Prostate gland (tissue), 2 donors: Measurements from ENCODE around the gene POLE. TPM values are rescaled to one million over a fixed set of nuclear protein-coding genes. Genes with fewer than 3 reads are reported as not detected.

Experiments used
- DNase-seq: peaks from one replicate; pipeline ENCODE4 v3.0.0-alpha.2; 2019; ENCODE audit warnings: low spot score
- H3K27ac ChIP-seq, 2 donors: fragments of 200-600 bp; sonication (generic); 2 replicates each; pipeline ENCODE4 v1.5.1; 2017 to 2019
- H3K27me3 ChIP-seq: fragments of 200-600 bp; sonication (generic); replicated peaks from 2 replicates; pipeline ENCODE4 v1.5.1; 2019; ENCODE audit not compliant: insufficient read depth
- H3K36me3 ChIP-seq, 2 donors: fragments of 200-600 bp; sonication (generic); 1 replicate in 1 of 2; 2 replicates in 1 of 2; pipeline versions ENCODE4 v1.5.1 to v1.8.1; 2017 to 2019
- H3K4me1 ChIP-seq: fragments of 200-600 bp; sonication (generic); replicated peaks from 2 replicates; pipeline ENCODE4 v1.5.1; 2019
- H3K4me3 ChIP-seq, 2 donors: fragments of 200-600 bp; sonication (generic); 2 replicates each; pipeline ENCODE4 v1.5.1; 2017 to 2019
- H3K9me3 ChIP-seq: fragments of 200-600 bp; sonication (generic); 2 replicates; pipeline ENCODE4 v1.5.1; 2017
- CTCF ChIP-seq, 4 experiments: fragments of 200-600 bp in 2 of 4; fragments of 450-650 bp in 2 of 4; sonication (generic) in 2 of 4; IDR thresholded peaks; 1 replicate in 3 of 4; 2 replicates in 1 of 4; pipeline ENCODE4 v1.5.1; 2016 to 2019; ENCODE audit warnings: antibody characterized with exemption in 4 of 4, mild to moderate bottlenecking in 2 of 4, moderate library complexity in 2 of 4
- POLR2A ChIP-seq: fragments of 450-650 bp; IDR thresholded peaks from one replicate; pipeline ENCODE4 v1.6.1; 2016; ENCODE audit warnings: antibody characterized with exemption, mild to moderate bottlenecking
- POLR2AphosphoS5 ChIP-seq: sonication (generic); formaldehyde crosslinking; IDR thresholded peaks from one replicate; pipeline ENCODE4 v1.6.1; 2017; ENCODE audit warnings: antibody characterized with exemption
- WGBS: methylation state at CpG from one replicate; pipeline ENCODE4 v1.1.5; 2018; 5-methylcytosine and 5-hydroxymethylcytosine counted together
- intact Hi-C: fragments of 100-400 bp; cut with DNase I; formaldehyde crosslinking; loops from one replicate; pipeline ENCODE4 v1.14.2; 2022
- total RNA-seq, 2 donors: library from RNA; depleted of rRNA; stranded (reverse); fragments of >200 nt; gene quantifications; one replicate each; pipeline ENCODE4 v1.1.0, GENCODE V29; 2016

Gene POLE
- total RNA-seq, 2 donors from 2014 or later, result 41.8 to 65.4 TPM

- no peaks in the 10 kb centered on the region for H3K4me1 ChIP-seq
- WGBS, result 5% methylated on average over 42 of the region's 51 CpGs
- H3K27ac ChIP-seq, result no peak overlapping the region
- no peaks in the 10 kb centered on the region for H3K27me3 ChIP-seq
- TF ChIP-seq POLR2AphosphoS5, result no peak
- no peak for TF ChIP-seq CTCF (IDR thresholded peaks at IDR 0.05)
- intact Hi-C loops, result loop anchor here (10.0 kb wide), 1 partner anchor 463 kb away; no protein-coding TSS in a partner anchor
- no peaks in the 10 kb centered on the region for H3K9me3 ChIP-seq
- H3K4me3 ChIP-seq, result peak overlapping the region in 1 of 2 donors; percentile 27
- no peaks in the 10 kb centered on the region for H3K36me3 ChIP-seq
- DNase-seq, result no peak
Measured at GRCh38 chr12:132617822-132618682, 69.1 kb downstream of the POLE start.

- intact Hi-C loops, result loop anchor here (10.0 kb wide), 1 partner anchor 462 kb away; no protein-coding TSS in a partner anchor
- no peak for TF ChIP-seq CTCF (IDR thresholded peaks at IDR 0.05)
- no peak for TF ChIP-seq POLR2A
- no peak for TF ChIP-seq POLR2AphosphoS5
- H3K9me3 ChIP-seq, result no peaks in the 10 kb centered on the region
- no peak overlapping the region for H3K4me3 ChIP-seq
- no peaks in the 10 kb centered on the region for H3K36me3 ChIP-seq
- no peak for DNase-seq
- 85% methylated on average over 4 of the region's 4 CpGs for WGBS
- H3K4me1 ChIP-seq, result no peaks in the 10 kb centered on the region
- no peak overlapping the region for H3K27ac ChIP-seq
- H3K27me3 ChIP-seq, result no peaks in the 10 kb centered on the region
Measured at GRCh38 chr12:132617135-132617701, 69.9 kb downstream of the POLE start.

GRCh38 chr12:132615579-132616038 is 71.5 kb downstream of the POLE start:
- Histone ChIP-seq H3K27me3 (no peaks in the 10 kb centered on the region), H3K36me3 (no peaks in the 10 kb centered on the region), H3K4me1 (no peaks in the 10 kb centered on the region), H3K4me3 (no peak overlapping the region), H3K9me3 (no peaks in the 10 kb centered on the region), H3K27ac (no peak overlapping the region)
- TF ChIP-seq CTCF (IDR thresholded peaks at IDR 0.05) (no peak), POLR2A (no peak), POLR2AphosphoS5 (no peak)
- no peak for DNase-seq
- intact Hi-C loops, result loop anchor here (10.0 kb wide), 1 partner anchor 461 kb away; no protein-coding TSS in a partner anchor
- WGBS, result 78% methylated on average over 16 of the region's 16 CpGs

GRCh38 chr12:132614861-132615578 is 72.1 kb downstream of the POLE start:
- Histone ChIP-seq H3K27ac (no peak overlapping the region), H3K4me3 (no peak overlapping the region), H3K4me1 (no peaks in the 10 kb centered on the region), H3K9me3 (no peaks in the 10 kb centered on the region), H3K36me3 (no peaks in the 10 kb centered on the region), H3K27me3 (no peaks in the 10 kb centered on the region)
- DNase-seq, result peak; percentile 73
- WGBS, result 28% methylated on average over 18 of the region's 18 CpGs
- intact Hi-C loops, result loop anchor here (5.0 to 10.0 kb wide), 2 partner anchors 198 to 460 kb away; no protein-coding TSS in a partner anchor
- peak; percentile 43 for TF ChIP-seq POLR2AphosphoS5
- no peak for TF ChIP-seq POLR2A
- peak; percentile 56 to 88 (median 80) for TF ChIP-seq CTCF (IDR thresholded peaks at IDR 0.05)
